Fibroblast of mammary gland (primary cell): ENCODE measurements around the gene APLP2.
A peak's percentile ranks its signal among the peaks of the same experiment; 100 is the strongest.

Experiments used
- DNase-seq: peaks from one replicate; pipeline ENCODE4 v3.0.0-alpha.2; 2010; ENCODE audit warnings: low read depth
- H3K4me3 ChIP-seq: 2 replicates; pipeline ENCODE4 v1.5.1; 2011; ENCODE audit warnings: low read depth, mild to moderate bottlenecking, low read length, moderate library complexity; ENCODE audit not compliant: control insufficient read depth
- CTCF ChIP-seq: conservative IDR thresholded peaks from 2 replicates; pipeline ENCODE4 v1.5.1; 2011; ENCODE audit warnings: low read depth, low read length, inconsistent platforms; ENCODE audit not compliant: control insufficient read depth, insufficient read depth

The APLP2 gene

DNA sequence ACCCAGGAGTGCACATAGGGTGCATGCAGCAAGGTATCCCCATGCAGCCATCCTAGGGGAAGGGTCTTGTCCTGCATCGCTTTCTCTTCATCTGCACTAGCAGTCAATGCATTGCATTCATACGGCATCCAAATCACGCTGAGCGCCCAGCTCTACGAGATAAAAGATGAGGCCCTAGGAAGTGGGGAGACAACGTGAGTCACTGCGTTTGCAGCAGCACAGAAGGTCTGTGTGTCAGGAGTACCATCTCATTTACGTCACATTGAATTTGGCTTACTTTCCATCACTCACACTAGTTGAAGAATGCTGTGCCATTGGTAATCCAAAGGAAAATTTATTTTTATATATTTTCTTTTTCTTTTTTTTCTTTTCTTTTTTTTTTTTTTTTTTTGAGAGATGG is 87.4 kb downstream of the APLP2 start:
- no peak for TF ChIP-seq CTCF
- H3K4me3 ChIP-seq: no peak overlapping the region
- peak; percentile 35 for DNase-seq

DNA sequence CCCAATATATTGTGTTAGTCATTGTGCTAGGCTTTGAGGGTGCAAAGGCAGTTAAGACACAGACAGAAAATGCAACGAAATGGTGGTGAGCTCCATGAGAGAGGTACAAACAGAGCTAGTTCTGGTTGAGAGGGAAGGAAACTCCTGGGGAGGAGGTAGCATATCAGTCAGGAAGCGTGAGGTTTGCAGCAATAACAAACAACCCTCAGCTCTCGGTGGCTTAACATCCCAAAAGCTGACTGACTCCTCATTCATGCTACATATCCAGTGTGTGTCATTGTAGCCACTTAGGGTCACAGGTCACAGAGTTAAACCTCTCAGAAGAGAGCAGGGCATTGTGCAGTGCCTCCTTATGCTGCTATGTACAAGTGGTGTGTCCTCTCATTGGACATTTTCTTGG is 88.1 kb downstream of the APLP2 start:
- no peak overlapping the region for H3K4me3 ChIP-seq
- no peak for DNase-seq
- no peak for TF ChIP-seq CTCF

DNA sequence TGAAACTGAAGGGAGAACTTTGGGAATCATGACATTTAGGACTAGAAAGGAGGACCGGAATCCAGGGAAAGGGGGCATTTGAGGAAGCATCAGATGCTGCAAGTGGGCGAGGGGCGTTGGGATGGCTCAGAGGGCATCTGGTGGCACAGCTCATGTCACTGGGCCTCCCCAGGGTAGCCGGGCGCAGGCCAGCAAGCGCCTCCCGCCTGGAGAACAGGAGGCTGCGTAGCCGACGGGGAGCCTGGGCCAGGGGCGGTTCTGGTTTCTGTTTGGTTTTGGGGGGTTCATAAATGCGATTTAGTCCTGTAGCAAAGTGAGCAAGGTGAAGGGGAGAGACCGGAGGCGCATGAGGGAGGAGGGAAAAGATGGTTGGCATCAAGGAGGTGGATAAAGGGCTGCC is 89.4 kb downstream of the APLP2 start:
- no peak overlapping the region for H3K4me3 ChIP-seq
- TF ChIP-seq CTCF: no peak
- DNase-seq: no peak

DNA sequence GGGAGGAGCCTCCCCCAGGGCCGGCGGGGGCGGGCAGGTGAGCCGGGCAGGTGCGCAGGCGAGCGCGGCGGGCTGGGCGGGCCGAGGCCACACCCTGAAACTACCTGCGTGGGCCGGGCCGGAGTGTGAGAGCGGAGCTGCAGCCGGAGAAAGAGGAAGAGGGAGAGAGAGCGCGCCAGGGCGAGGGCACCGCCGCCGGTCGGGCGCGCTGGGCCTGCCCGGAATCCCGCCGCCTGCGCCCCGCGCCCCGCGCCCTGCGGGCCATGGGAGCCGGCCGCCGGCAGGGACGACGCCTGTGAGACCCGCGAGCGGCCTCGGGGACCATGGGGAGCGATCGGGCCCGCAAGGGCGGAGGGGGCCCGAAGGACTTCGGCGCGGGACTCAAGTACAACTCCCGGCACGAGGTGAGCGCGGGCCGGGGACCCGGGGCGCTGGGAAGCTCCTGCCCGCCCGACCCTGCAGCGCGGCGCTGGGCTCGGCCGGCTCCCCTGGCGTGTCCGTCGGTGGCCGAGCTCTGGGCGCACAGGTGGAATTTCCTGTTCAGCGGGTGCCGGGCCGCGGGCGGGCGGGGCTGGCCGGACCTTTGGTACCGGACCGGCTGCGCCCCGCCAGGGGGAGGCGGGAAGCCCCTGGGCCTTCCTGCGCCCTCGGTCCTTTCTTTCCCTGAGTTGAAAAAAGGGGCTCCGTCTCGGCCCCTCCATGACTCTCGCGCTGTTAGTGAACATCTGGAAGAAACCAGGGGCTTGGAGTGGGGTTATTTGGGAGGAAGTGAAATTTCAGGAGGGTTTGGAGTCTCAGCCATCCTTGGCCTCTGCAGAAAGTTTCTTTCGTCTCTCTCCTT is 90.2 kb downstream of the APLP2 start, which contains the start of gene ST14:
Gene ST14, plus strand, starts transcription at position 126 of the 841 bp plus-strand sequence. Its CDS starts 198 bp downstream, at position 324.
- no peak for TF ChIP-seq CTCF
- DNase-seq: no peak
- no peak within 1 kb of the TSS for H3K4me3 ChIP-seq

GRCh38 chr11:130160498-130161155 is 90.9 kb downstream of the APLP2 start:
- no peak for DNase-seq
- TF ChIP-seq CTCF: no peak
- no peak overlapping the region for H3K4me3 ChIP-seq

DNA sequence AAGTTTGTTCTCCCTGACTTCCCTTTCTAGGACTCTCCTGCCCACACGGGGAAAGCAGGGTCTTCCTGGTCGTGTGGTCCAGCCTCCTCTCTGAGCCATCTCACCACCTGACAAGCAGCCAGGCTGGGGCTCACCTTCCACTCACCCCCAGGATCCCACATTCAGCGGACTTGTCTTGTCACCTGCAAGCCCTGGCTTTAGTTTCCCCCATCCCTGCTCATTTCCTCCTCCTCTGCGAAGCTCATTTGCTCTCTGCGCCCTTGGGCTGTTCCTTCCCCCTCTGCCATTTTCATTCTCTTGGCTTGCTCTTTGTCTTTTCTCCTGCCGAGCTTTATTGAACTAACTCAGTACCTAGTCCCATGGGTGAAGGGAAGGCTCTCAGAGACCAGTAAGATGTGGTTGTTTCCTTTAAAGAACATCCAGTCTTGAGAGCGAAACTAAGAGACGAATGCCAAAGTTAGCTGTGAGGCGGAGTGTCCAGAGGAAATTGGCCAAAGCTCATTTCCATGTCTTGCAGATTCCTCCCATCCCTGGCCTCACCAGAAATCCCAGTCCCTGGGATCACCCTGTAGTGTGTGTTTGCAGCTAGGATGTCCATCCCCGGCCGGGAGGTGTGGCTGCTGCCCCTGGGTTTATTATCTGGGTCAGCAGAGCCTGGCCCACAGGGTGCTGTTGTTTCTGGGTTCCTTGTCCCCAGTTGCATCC is 91.9 kb downstream of the APLP2 start:
- no peak for TF ChIP-seq CTCF
- DNase-seq: no peak
- no peak overlapping the region for H3K4me3 ChIP-seq
